ENCODE data around the gene SIRPB1. TPM values are rescaled to one million over a fixed set of nuclear protein-coding genes. Genes with fewer than 3 reads are reported as not detected.

SIRPB1 gene
- total RNA-seq, 4 donors from 2014 or later: under 0.01 to 4.0 (median 3.1) TPM

- TF ChIP-seq POLR2AphosphoS5 (IDR thresholded peaks at IDR 0.05): no peak
- TF ChIP-seq, protein P1, sequence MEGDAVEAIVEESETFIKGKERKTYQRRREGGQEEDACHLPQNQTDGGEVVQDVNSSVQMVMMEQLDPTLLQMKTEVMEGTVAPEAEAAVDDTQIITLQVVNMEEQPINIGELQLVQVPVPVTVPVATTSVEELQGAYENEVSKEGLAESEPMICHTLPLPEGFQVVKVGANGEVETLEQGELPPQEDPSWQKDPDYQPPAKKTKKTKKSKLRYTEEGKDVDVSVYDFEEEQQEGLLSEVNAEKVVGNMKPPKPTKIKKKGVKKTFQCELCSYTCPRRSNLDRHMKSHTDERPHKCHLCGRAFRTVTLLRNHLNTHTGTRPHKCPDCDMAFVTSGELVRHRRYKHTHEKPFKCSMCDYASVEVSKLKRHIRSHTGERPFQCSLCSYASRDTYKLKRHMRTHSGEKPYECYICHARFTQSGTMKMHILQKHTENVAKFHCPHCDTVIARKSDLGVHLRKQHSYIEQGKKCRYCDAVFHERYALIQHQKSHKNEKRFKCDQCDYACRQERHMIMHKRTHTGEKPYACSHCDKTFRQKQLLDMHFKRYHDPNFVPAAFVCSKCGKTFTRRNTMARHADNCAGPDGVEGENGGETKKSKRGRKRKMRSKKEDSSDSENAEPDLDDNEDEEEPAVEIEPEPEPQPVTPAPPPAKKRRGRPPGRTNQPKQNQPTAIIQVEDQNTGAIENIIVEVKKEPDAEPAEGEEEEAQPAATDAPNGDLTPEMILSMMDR (IDR thresholded peaks at IDR 0.05): no peak
- TF ChIP-seq EP300 (IDR thresholded peaks at IDR 0.05): no peak
- no peak for TF ChIP-seq POLR2A (IDR thresholded peaks at IDR 0.05; ENCODE audit: low read depth)
- intact Hi-C loops (cut with DNase I): no loop called here
- Histone ChIP-seq H3K27me3 (peaks cover 0 to 7% (median 0%) of the 10 kb centered on the region in 4 donors), H3K9me3 (no peaks in the 10 kb centered on the region), H3K27ac (replicated peaks in 1 of 4) (no peak overlapping the region), H3K4me3 (no peak overlapping the region), H3K4me1 (no peaks in the 10 kb centered on the region), H3K36me3 (no peaks in the 10 kb centered on the region)
- WGBS: 51% methylated on average over 2 of the region's 2 CpGs
- no peak for DNase-seq (ENCODE audit: extremely low spot score)
Measured at GRCh38 chr20:1625083-1625690, 5.4 kb upstream of the SIRPB1 start.

DNA sequence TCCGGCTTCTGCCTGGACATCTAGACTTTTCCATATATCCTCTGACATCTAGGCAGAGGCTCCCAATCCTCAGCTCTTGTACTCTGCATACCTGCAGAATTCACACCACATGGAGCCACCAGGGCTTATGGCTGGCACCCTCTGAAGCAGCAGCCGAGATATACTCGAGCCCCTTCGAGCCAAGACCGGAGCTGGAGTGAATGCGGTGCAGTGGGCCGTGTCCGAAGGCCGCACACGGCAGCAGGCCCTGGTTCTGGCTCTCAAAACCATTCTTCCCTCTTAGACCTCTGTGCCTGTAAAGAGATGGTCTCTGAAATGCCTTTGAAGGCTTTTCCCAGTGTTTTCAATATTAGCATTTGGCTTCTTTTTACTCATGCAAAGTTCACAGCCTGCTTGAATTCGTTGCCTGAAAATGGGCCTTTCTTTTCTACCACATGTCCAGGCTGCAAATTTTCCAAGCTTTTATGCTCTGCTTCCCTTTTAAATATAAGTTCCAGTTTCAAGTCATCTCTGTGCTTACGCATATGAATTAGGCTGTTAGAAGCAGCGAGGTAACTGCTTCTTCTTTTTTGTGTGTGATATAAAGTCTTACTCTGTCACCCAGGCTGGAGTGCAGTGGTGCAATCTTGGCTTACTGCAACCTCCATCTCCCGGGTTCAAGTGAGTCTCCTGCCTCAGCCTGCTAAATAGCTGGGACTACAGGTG is 3.8 kb upstream of the SIRPB1 start:
- WGBS: 82% methylated on average over 14 of the region's 14 CpGs

GRCh38 chr20:1622450-1622849 is 2.6 kb upstream of the SIRPB1 start:
- TF ChIP-seq, protein P1 (IDR thresholded peaks at IDR 0.05): no peak
- TF ChIP-seq EP300 (IDR thresholded peaks at IDR 0.05): no peak
- no peak for TF ChIP-seq POLR2AphosphoS5 (IDR thresholded peaks at IDR 0.05)
- Histone ChIP-seq H3K27me3 (no peaks in the 10 kb centered on the region), H3K4me1 (no peaks in the 10 kb centered on the region), H3K9me3 (peaks cover 0 to 14% (median 5%) of the 10 kb centered on the region in 4 donors), H3K36me3 (no peaks in the 10 kb centered on the region), H3K4me3 (no peak overlapping the region), H3K27ac (replicated peaks in 1 of 4) (no peak overlapping the region)
- peak; percentile 55 for DNase-seq (ENCODE audit: extremely low spot score)
- WGBS: 5% methylated on average over 1 of the region's 1 CpG
- intact Hi-C loops (cut with DNase I): no loop called here

More for the DNA sequence above, 3.8 kb upstream of the SIRPB1 start:
- Histone ChIP-seq H3K9me3 (peaks cover 0 to 11% (median 4%) of the 10 kb centered on the region in 4 donors), H3K4me1 (no peaks in the 10 kb centered on the region), H3K4me3 (no peak overlapping the region), H3K27ac (replicated peaks in 1 of 4) (no peak overlapping the region), H3K27me3 (no peaks in the 10 kb centered on the region), H3K36me3 (no peaks in the 10 kb centered on the region)
- TF ChIP-seq EP300 (IDR thresholded peaks at IDR 0.05): no peak
- TF ChIP-seq POLR2AphosphoS5 (IDR thresholded peaks at IDR 0.05): no peak
- TF ChIP-seq POLR2A (IDR thresholded peaks at IDR 0.05; ENCODE audit: low read depth): no peak
- TF ChIP-seq, protein P1 (IDR thresholded peaks at IDR 0.05): no peak
- no peak for DNase-seq (ENCODE audit: extremely low spot score)
- intact Hi-C loops (cut with DNase I): no loop called here

GRCh38 chr20:1621316-1621715 is 1.5 kb upstream of the SIRPB1 start:
- no peaks in the 10 kb centered on the region for H3K4me1 ChIP-seq
- peaks cover 0 to 14% (median 5%) of the 10 kb centered on the region in 4 donors for H3K9me3 ChIP-seq
- no peaks in the 10 kb centered on the region for H3K27me3 ChIP-seq
- H3K36me3 ChIP-seq: no peaks in the 10 kb centered on the region
- WGBS: 89% methylated on average over 1 of the region's 1 CpG
- H3K4me3 ChIP-seq: no peak overlapping the region
- no peak for DNase-seq (ENCODE audit: extremely low spot score)
- H3K27ac ChIP-seq (replicated peaks in 1 of 4): no peak overlapping the region
- intact Hi-C loops (cut with DNase I): no loop called here
- TF ChIP-seq EP300 (IDR thresholded peaks at IDR 0.05): no peak
- no peak for TF ChIP-seq POLR2AphosphoS5 (IDR thresholded peaks at IDR 0.05)
- no peak for TF ChIP-seq POLR2A (IDR thresholded peaks at IDR 0.05; ENCODE audit: low read depth)
- TF ChIP-seq, protein P1 (IDR thresholded peaks at IDR 0.05): no peak

Measured in esophagus muscularis mucosa (tissue), 4 donors.